ENCODE measurements around the gene F11R. TPM values are rescaled to one million over a fixed set of nuclear protein-coding genes. Genes with fewer than 3 reads are reported as not detected.
A peak's percentile ranks its signal among the peaks of the same experiment; 100 is the strongest.
"Not testable (repeated sequence)": the region's sequence is repeated elsewhere in the genome, so short reads cannot be mapped to it uniquely, and the experiment has no call there.

Gene F11R
- polyA plus RNA-seq (2012; ENCODE audit: insufficient read depth, insufficient read length), result 16.9 TPM

DNA sequence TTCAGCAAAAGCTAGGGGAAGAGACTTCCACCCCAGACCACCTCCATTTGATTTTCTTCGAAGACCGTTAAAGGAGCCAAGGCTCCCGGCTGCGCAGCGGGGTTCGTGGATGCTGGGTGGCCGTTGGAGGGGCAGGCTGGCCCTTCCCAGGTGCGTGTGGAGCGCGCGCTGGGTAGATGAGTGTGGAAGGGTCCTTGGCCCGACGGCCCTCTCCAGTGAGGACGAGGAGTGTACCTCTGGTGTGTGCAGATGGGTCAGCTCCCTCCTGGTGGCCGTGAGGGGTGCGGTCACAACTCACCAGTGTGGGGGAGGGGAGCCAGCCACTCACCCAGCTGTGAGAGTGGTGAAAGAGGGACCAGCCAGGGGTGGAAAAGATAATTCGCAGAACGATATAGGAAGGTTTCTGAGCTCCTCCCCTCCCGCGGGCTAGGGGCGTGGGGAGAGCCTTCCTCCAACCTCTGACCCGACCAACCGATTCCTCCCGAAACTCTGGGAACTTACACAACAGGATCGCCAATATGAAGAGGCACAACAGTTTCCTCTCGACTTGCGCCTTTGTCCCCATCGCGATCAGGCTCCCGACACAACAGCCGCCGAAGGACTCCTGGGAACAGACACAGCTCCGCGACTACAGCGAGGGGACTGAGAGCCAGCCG, at the start of gene F11R:
Gene F11R, minus strand, starts transcription at position 644 of the 656 bp plus-strand sequence. Its CDS starts 79 bp downstream, at position 565.
- peak within 1 kb of the TSS; percentile 54 for H3K4me3 ChIP-seq (ENCODE audit: low read length)
- no peak for DNase-seq (ENCODE audit: low read depth, low spot score)

DNA sequence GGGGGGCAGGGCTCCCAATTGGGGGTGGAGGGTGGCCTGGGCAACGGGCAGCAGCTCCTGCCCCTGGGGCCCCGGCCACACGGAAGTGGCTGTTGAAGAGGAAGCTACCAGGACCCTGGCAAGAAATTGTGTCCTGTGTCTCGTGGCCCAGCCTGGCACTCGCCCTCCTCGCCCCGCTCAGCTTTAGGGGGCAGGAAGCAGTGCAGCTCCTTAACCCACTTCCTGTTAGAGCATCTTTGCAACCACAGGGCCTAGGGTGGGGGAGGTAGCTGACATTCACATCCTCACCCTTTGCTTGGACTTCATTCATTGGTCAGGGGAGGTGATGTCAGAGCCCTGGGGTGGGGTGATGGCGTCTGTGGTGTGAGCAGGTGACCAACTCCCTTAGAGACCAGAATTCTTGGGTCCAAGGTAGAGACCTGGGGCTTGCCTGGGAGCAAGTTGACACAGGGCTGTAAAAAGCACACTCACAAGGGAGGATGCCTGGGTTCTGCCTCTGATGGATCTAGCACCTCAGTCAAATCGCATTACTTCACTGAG, 48.8 kb upstream of the F11R start, which contains the start of gene ARHGAP30:
Gene ARHGAP30, minus strand, starts transcription at position 161 of the 540 bp plus-strand sequence. CDS start 267 bp downstream, outside the sequence.
- H3K4me3 ChIP-seq (ENCODE audit: low read length), result peak within 1 kb of the TSS; percentile 93
- DNase-seq (ENCODE audit: low read depth, low spot score), result peak; percentile 96

DNA sequence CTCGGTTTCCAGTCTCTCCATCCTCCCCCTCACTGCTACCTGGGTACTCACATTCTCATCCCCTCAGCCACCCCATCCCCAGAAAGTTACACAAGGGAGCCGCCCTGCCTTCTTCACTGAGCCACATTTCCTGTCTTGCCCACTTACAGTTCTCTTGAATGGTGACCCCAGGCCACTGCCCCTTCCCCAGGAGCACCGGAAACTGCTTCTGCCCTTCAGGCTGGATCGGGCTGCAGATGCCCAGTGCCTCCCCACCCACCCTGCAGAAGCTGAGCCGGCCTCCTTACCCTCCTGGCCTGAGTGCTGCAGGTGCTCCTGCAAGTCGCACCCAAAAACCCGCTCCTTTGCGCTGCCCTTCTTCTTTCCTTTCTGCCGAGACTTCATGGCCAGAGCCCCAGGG, 48.3 kb upstream of the F11R start:
- DNase-seq (ENCODE audit: low read depth, low spot score), result no peak
- H3K4me3 ChIP-seq (ENCODE audit: low read length), result peak overlapping the region; percentile 93

DNA sequence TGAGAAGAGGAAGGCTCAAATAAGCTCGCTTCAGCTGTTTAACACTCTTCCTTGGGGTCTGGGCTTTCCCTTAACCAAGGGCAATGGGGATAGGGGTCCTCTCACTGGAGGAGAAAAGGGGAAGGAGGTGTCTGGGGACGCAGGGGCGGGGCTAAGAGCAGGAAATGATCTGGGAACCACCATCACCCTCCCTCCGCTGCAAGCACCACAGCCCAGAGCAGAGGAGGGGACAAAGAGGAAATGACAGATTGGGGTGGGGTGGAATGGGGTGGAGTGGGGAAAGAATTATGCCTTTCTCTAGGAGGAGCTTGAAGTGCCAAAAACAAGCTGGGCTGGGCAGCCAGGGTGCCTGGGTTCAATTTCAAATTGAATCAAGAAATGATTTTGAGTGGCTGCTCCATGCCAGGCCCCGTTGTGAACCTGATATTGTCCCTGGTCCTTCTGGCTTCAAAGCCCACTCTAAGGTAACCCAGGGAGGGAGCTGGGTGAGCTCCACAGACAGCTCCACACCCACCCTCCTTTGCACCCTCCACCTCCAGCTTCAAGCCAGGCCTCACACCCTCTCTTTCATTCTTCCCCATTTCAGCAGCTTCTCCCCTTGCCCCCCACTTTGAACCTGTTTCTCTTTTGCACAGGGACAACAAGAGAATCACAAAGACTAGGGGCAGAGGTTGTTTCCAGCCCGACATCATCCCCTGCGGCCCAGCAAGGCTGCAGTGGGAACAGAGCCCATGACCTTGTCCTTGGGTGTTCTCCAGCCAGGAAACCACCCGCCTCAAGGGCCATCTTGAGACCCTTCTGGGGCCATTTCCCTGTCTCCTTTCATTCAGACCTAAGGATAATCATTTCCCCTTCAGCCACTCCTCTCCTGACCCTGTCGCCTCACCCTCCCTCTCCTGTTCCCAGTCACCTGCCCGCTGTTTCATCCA, 47.6 kb upstream of the F11R start:
- peak overlapping the region; percentile 93 for H3K4me3 ChIP-seq (ENCODE audit: low read length)
- peak; percentile 91 for DNase-seq (ENCODE audit: low read depth, low spot score)

DNA sequence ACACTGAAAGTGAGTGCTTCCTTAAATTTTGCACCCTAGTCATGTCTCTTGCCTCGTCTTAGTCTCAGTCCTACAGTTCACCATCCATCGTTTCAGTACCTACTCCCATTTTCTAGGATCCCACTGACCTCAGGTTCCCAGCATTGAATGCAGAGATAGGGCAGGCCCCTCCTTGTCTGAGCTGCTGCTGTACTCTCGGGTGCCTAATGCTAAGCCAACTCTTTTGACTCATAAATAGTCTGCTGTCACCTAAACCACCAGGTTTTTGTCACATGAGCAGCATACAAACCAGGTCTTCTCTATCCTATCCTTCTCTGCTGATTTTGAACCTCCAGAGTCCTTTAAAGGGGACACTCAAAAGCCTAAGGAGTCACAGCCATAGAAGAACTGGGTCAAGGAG, 45.7 kb upstream of the F11R start:
- DNase-seq (ENCODE audit: low read depth, low spot score), result no peak
- no peak overlapping the region for H3K4me3 ChIP-seq (ENCODE audit: low read length)

DNA sequence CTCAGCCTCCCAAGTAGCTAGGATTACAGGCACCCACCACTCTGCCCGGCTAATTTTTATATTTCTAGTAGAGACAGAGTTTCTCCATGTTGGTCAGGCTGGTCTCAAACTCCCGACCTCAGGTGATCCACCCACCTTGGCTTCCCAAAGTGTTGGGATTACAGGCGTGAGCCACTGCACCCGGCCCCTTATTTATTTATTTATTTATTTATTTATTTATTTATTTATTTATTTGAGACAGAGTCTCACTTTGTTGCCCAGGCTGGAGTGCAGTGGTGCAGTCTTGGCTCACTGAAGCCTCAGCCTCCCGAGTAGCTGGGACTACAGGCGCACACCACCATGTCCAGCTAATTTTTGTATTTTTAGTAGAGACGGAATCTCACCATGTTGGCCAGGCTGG, 44.7 kb upstream of the F11R start:
- not testable (repeated sequence) for DNase-seq (ENCODE audit: low read depth, low spot score); H3K4me3 ChIP-seq (ENCODE audit: low read length)

DNA sequence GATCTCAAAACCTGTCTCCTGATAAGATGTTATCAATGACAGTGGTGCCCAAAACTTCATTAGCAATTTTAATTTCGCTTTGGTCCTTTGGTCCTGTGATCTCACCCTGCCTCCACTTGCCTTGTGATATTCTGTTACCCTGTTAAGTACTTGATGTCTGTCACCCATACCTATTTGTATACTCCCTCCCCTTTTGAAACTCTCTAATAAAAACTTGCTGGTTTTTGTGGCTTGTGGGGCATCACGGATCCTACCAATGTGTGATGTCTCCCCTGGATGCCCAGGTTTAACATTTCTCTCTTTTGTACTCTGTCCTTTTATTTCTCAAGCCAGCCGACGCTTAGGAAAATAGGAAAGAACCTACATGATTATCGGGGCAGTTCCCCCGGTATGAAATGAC, 43.0 kb upstream of the F11R start:
- DNase-seq (ENCODE audit: low read depth, low spot score); H3K4me3 ChIP-seq (ENCODE audit: low read length): not testable (repeated sequence)

DNA sequence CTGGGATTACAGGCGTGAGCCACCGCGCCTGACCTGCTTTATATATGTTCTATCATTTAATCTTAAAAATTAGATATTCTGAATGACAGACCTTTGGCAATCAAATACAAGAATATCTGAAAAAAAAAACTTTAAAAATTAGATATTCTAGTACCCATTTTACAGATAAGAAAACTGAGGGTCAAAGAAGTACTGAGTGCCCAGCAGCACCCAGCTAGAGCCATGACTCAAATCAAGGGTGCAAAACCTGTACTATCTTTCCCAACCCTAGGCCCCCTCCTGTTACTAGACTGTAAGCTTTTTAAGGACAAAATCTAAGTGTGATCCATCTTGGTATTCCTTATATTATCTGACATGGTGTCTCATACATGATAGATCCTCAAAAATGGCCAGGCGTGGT, 40.5 kb upstream of the F11R start:
- no peak for DNase-seq (ENCODE audit: low read depth, low spot score)
- H3K4me3 ChIP-seq (ENCODE audit: low read length), result no peak overlapping the region

DNA sequence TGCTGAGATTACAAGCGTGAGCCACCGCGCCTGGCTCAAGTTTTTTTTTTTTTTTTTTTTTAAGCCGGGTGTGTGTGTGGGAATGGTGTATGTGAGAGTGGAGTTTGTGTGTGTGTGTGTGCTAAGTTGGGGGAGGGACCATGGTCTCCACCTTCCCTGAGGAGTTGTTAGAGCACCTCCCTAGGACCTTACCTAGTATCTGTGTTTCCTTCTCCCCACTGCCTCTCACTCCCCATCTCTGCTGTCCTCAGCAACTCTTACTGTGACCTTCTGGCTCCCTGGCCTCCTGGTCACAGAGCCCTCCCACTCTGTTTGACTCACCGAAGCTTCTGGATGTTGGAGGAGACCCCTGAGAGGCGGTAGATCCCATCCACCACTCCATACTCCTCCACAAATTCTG, 38.3 kb upstream of the F11R start:
- H3K4me3 ChIP-seq (ENCODE audit: low read length), result no peak overlapping the region
- DNase-seq (ENCODE audit: low read depth, low spot score), result no peak

DNA sequence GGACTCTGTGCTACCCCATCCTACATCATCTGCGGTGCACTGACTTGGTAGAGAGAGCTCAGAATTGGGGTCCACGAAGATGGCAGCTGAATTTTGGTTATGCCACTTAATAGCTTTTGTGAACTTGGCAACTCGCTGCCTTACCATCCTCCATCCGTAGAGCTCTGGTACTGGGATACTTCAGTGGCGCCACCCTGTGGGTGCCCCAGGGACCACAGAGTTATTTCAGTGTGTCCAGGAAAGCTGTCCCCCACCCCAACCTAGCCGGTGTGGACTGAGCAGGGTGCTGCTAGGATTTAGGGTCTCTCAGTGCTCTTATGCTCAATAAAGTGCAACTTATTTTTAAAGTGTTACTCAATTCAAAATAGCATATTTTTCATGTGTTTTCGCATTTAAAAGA, 33.9 kb upstream of the F11R start:
- no peak for DNase-seq (ENCODE audit: low read depth, low spot score)
- no peak overlapping the region for H3K4me3 ChIP-seq (ENCODE audit: low read length)

DNA sequence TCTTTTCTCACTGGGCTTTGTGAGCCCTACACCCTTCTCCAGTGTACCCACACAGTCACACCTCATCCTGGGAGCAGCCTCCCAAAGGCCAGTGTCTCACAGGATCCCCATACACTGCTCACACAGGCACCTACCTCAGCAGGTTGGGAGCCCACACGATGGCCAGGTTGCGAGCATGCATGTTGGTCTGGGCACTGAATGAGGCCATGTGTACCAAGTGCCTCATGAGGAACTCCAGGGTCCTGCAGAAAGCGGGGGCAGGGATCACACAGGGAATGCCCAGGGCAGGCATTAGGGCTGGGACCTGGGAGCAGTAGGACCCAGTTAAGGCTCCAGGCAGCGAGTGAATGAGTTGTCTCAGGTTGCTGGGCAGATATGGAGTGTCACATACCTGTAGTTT, 33.3 kb upstream of the F11R start:
- DNase-seq (ENCODE audit: low read depth, low spot score), result no peak
- H3K4me3 ChIP-seq (ENCODE audit: low read length), result no peak overlapping the region

DNA sequence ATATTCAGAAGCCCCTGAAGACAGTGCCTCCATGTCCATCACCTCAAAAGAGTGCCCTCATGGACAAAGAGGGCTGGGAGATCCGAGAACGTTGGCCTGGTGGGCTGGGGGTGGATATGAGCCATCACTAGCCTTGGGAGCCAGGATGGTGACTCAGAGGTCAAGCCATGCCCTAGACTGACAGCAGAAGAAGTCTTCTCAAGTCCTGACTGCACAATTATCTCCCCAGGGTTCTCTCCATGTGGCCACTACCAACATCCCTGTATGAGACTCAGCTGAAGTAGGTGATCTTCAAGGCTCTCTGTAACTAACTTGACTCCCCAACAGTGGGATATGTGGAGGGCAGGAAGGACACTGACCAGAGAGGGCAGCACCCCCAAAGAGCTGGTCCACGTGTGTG, 31.9 kb upstream of the F11R start:
- DNase-seq (ENCODE audit: low read depth, low spot score), result no peak
- H3K4me3 ChIP-seq (ENCODE audit: low read length), result no peak overlapping the region

DNA sequence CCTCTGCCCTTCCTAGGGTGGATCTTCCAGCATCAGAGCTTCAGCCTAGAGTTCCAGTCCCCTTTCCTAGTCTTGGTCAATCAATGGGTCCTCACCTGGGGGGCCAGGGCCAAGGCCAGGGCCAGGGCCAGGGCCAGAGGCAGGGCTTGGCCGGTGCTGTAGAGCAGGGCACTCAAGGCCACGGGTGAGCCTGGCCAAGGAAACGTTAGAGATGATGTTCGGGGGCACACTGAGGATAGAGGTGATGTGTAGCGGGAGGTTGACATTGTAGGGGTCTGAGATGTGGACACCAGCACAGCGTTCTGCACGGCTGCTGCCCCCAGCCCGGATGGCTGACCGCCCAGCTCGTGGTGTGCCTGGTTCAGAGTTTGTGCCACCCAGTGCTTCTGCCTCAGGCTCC, 30.3 kb upstream of the F11R start:
- H3K4me3 ChIP-seq (ENCODE audit: low read length), result no peak overlapping the region
- DNase-seq (ENCODE audit: low read depth, low spot score), result no peak

DNA sequence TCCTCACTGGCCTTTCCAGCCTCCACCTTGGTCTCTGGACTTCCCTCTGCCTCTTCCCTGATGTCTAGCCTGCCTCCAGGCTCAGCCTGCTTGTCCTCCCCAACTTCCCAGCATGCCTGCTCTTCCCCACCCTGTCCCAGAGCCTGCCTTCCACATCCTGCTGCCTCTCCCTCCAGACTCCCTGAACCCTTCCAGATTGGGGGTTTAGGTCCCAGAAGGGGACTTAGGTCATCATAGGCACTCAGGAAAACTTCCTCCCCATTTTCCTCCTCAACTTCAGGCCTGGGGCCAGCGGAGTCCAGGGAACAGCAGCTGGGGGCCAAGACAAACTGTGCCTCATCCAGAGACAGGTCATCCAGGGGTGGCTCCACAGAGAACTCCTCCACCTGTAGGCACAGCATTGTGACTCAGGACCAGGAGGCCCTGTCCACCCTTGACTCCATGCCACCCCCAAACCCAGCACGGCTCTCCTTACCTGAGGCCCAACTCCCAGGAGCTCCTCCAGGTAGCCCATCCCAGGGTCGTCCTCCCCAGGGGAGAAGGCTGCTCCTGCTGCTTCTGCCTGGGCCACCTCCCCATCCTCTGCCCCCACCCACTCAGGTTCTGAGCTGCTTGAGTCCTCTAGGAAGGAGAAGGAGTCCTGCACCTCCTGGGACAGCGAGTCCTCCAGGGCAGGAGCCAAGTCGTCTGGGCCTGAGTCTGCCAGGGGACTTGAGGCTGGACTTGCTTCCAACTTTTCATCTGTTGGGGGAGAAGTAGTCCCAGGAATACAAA, 28.2 kb upstream of the F11R start:
- H3K4me3 ChIP-seq (ENCODE audit: low read length), result no peak overlapping the region
- DNase-seq (ENCODE audit: low read depth, low spot score), result no peak

DNA sequence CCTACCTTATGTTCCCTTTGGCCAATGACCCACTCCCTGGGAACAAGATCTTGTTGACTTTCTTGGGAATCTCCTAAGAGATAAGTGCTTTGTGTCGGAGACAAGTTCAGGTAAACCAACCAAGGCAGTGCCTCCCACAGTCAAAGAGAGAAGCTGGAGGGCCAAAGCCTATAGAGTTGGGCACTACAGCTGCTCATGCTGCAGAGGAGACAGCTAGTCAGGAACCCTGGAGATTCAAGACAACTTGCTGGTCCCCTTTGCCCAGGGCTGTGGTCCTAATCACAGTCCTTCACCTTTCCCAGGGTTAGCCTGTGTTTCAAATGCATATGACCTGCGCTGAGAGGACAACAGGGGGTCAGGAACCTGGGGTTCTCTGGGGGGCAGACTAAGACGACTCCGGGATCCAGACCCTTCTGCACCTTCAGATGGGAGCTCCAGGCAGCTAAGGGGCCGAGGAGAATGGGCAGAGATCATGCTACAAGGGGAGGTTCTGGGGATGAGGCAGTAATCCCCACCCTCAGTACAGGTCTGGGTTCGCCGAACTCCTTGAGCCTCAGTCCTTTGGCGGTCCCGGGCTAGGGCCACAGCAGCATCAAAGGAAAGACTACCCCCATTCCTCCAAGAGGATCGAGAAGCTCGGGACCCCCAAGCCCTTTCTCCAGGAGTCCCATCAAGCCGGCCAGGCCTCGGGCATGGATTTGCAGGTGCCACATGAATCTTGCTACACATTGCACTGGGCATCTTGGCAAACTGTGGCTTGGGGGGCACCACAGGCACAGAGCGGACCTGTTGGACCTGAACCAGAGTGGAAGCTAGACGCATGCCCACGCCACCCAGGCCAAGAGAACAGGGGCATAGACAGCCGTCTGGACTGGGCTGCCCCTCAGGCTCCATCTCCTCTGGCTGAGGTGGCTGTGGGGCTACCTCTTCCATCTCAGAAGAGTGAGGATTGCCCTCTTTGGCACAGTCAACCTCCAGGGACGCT, 26.8 kb upstream of the F11R start:
- no peak overlapping the region for H3K4me3 ChIP-seq (ENCODE audit: low read length)
- no peak for DNase-seq (ENCODE audit: low read depth, low spot score)

DNA sequence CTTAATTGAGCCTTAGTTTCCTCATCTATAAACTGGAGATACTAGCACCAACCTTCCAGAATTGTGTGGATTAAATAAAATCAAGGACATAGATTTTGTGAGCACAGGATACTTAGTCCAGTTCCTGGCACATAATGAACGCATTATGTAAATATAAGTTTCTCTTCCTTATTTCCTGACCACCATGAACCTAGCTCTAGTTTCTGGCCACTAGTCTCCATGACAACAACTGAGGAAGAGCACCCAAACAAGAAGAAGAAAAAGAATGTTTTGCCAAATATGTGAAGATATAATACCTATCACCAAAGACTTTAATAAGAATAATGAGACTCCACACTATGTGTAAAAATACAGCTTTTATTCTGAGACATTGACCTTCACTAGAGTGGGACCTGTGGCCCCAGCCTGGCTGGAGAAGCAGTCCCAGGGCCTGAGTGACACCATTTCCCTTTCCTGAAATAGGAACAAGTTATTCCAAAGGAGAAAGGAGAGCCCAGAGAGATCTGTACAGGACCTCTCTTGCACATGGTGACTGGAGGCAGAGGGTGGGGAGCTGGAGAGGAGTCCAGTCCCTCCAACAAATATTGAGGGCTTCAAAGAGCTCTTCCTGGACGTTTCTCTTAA, 25.8 kb upstream of the F11R start:
- no peak for DNase-seq (ENCODE audit: low read depth, low spot score)
- H3K4me3 ChIP-seq (ENCODE audit: low read length), result peak overlapping the region; percentile 95

DNA sequence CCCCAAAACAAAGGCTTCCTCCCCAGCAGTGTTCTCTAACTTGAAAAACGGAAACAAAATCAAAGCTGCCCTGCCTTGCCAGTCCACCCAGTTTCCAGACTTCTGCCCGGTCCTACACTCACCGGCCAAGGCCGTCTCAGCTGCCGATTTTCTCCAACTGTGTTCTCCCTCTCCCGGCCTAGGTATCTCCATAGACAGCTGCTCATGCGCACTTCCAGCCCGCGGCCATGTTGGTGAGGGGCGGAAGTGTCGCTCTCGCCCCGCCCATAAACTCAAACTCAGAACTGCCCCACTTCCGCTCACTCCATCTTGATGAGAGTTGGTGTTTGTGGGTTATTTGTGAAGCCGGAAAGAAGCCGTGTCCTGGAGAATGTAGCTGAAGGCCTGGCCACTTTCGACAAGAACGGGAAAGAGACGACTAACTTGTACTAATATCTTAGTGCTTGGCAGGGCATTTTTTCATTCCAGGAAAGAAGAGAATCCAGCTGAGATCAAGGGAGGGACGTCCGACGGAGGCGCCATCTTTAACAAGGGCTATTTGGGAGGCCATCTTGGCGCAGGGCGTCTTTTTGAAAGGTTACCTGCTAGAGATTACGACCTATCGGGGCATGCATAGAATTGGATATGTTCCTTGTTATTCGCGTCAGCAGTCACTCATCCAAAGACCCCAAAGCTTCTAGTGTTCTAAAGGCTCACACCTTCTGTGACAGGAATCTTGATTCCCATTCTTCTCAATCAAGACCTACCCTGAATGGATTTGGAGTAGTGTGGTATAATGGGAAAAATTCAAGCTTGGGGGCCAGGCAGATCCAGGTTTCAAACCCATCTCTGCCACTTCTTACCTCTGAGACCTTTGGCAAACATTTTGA, 25.0 kb upstream of the F11R start, which contains the start of gene USF1:
Gene USF1, minus strand, starts transcription at position 242 of the 869 bp plus-strand sequence. CDS start 2,702 bp downstream, outside the sequence.
- DNase-seq (ENCODE audit: low read depth, low spot score), result peak; percentile 94
- H3K4me3 ChIP-seq (ENCODE audit: low read length), result peak within 1 kb of the TSS; percentile 95
